H1 (cell line): Measurements from ENCODE around the gene TC2N. TPM values are rescaled to one million over a fixed set of nuclear protein-coding genes. Genes with fewer than 3 reads are reported as not detected.

Experiments
- CBX5 ChIP-seq: fragments of 300-800, 300-1000 bp; sonication (generic); IDR thresholded peaks from 2 replicates; pipeline ENCODE4 v1.7.1; 2016; ENCODE audit warnings: antibody characterized with exemption, low read length, low read depth
- CHD1 ChIP-seq: IDR thresholded peaks from 2 replicates; pipeline ENCODE4 v1.6.1; 2012; ENCODE audit warnings: low read depth, low read length, improper control_type of control experiment
- SP1 ChIP-seq: IDR thresholded peaks from 2 replicates; pipeline ENCODE4 v1.6.1; 2011; ENCODE audit warnings: low read depth, low read length
- TCF12 ChIP-seq: IDR thresholded peaks from 2 replicates; pipeline ENCODE4 v1.6.1; 2011; ENCODE audit warnings: low read depth, mild to moderate bottlenecking, low read length
- TEAD4 ChIP-seq: IDR thresholded peaks from 2 replicates; pipeline ENCODE4 v1.6.1; 2012; ENCODE audit warnings: low read depth, low read length, inconsistent platforms, mixed read lengths
- polyA plus RNA-seq, 7 experiments: library from polyadenylated mRNA; depleted of rRNA in 3 of 7; stranded (reverse) in 5 of 7; unstranded in 2 of 7; fragments of >200 nt in 5 of 7; fragments of 200-250 nt in 2 of 7; gene quantifications; 1 replicate in 5 of 7; 2 replicates in 1 of 7; 4 replicates in 1 of 7; pipeline versions ENCODE4 v1.2.1 to v1.2.3, GENCODE V29; 2011 to 2013; ENCODE audit warnings: missing spikeins in 2 of 7, mixed read lengths in 2 of 7
- total RNA-seq: library from RNA; stranded (reverse); fragmentation: NEBNext Ultra II Directional; extraction: Animal tissue kit (Norgen Biotek cat#: 25700); gene quantifications from 2 replicates; pipeline ENCODE4 v1.2.1, GENCODE V29; 2021

The TC2N gene
- total and polyA plus RNA-seq, 2 of the 8 experiments (the other 6 are each of a cell fraction or from before 2014, with no cell fraction given), result 9.7 to 36.2 TPM

GRCh38 chr14:91732859-91733477, 134.4 kb downstream of the TC2N start (continued):
- TF ChIP-seq SP1 (no peak), TCF12 (no peak), CBX5 (no peak), CHD1 (no peak), TEAD4 (no peak)
